Activated T-helper 9 cell treated with anti-CD3 and anti-CD28 coated beads, Interleukin-2, amount 50 U/mL, for 16 hours (primary cell): ENCODE results near the gene SRMS.
A peak's percentile ranks its signal among the peaks of the same experiment; 100 is the strongest.
"Not testable (repeated sequence)": the region's sequence is repeated elsewhere in the genome, so short reads cannot be mapped to it uniquely, and the experiment has no call there.

Experiments
- DNase-seq: peaks from one replicate; pipeline ENCODE4 v3.0.0-alpha.2; 2020; ENCODE audit warnings: low read depth

SRMS gene

GRCh38 chr20:63579017-63579694 lies 31.6 kb upstream of the SRMS start:
- no peak for DNase-seq

- no peak for DNase-seq
Observed at GRCh38 chr20:63578224-63579016, 30.9 kb upstream of the SRMS start.

- no peak for DNase-seq
Observed at GRCh38 chr20:63577317-63577894, 29.9 kb upstream of the SRMS start.

- no peak for DNase-seq
Observed at GRCh38 chr20:63576311-63576710, 28.8 kb upstream of the SRMS start.

GRCh38 chr20:63574829-63575743 lies 27.5 kb upstream of the SRMS start:
- DNase-seq: no peak

- peak; percentile 36 for DNase-seq
Observed at GRCh38 chr20:63574156-63574828, 26.7 kb upstream of the SRMS start, which contains the start of gene HELZ2. HELZ2 (minus strand) TSS chr20:63574239; CDS start chr20:63572385, 1,854 bp downstream.

- no peak for DNase-seq
Observed at GRCh38 chr20:63573647-63574131, 26.1 kb upstream of the SRMS start.

GRCh38 chr20:63572788-63573646 lies 25.5 kb upstream of the SRMS start:
- no peak for DNase-seq

GRCh38 chr20:63572071-63572787 lies 24.7 kb upstream of the SRMS start:
- no peak for DNase-seq

GRCh38 chr20:63571087-63571478 lies 23.5 kb upstream of the SRMS start:
- DNase-seq: not testable (repeated sequence)

GRCh38 chr20:63570281-63571086 lies 22.9 kb upstream of the SRMS start:
- no peak for DNase-seq

GRCh38 chr20:63568986-63569949 lies 21.7 kb upstream of the SRMS start:
- no peak for DNase-seq

- DNase-seq: no peak
Observed at GRCh38 chr20:63568170-63568981, 20.8 kb upstream of the SRMS start.

- no peak for DNase-seq
Observed at GRCh38 chr20:63567386-63568169, 20.0 kb upstream of the SRMS start.

- no peak for DNase-seq
Observed at GRCh38 chr20:63567136-63567385, 19.5 kb upstream of the SRMS start.
